ENCODE results near the gene SOAT2.
"Not testable (repeated sequence)": the region's sequence is repeated elsewhere in the genome, so short reads cannot be mapped to it uniquely, and the experiment has no call there.

The SOAT2 gene

GRCh38 chr12:53079226-53080117 is 23.8 kb upstream of the SOAT2 start, which contains the start of gene SPRYD3:
Gene SPRYD3 (minus strand): TSS chr12:53079390. CDS start chr12:53079333, 57 bp downstream.
- peak; percentile 100 for DNase-seq (ENCODE audit: low spot score)

- DNase-seq (ENCODE audit: low spot score): no peak
Observed at GRCh38 chr12:53082637-53083175, 20.6 kb upstream of the SOAT2 start.

GRCh38 chr12:53086361-53086760 is 16.9 kb upstream of the SOAT2 start:
- DNase-seq (ENCODE audit: low spot score): no peak

- no peak for DNase-seq (ENCODE audit: low spot score)
Observed at GRCh38 chr12:53090105-53090504, 13.2 kb upstream of the SOAT2 start.

- DNase-seq (ENCODE audit: low spot score): no peak
Observed at GRCh38 chr12:53090554-53090953, 12.7 kb upstream of the SOAT2 start.

- no peak for DNase-seq (ENCODE audit: low spot score)
Observed at GRCh38 chr12:53091756-53092155, 11.5 kb upstream of the SOAT2 start.

GRCh38 chr12:53093777-53094393 is 9.4 kb upstream of the SOAT2 start:
- DNase-seq (ENCODE audit: low spot score): no peak

- no peak for DNase-seq (ENCODE audit: low spot score)
Observed at GRCh38 chr12:53094394-53094787, 8.9 kb upstream of the SOAT2 start.

- DNase-seq (ENCODE audit: low spot score): not testable (repeated sequence)
Observed at GRCh38 chr12:53094796-53095595, 8.3 kb upstream of the SOAT2 start.

GRCh38 chr12:53095596-53095895 is 7.7 kb upstream of the SOAT2 start:
- not testable (repeated sequence) for DNase-seq (ENCODE audit: low spot score)

- no peak for DNase-seq (ENCODE audit: low spot score)
Observed at GRCh38 chr12:53096089-53096741, 7.1 kb upstream of the SOAT2 start.

- DNase-seq (ENCODE audit: low spot score): no peak
Observed at GRCh38 chr12:53096759-53097158, 6.5 kb upstream of the SOAT2 start.

GRCh38 chr12:53097207-53097563 is 6.1 kb upstream of the SOAT2 start:
- DNase-seq (ENCODE audit: low spot score): peak; percentile 60

GRCh38 chr12:53097564-53098353 is 5.5 kb upstream of the SOAT2 start, which contains the start of gene IGFBP6:
Gene IGFBP6 (plus strand): TSS chr12:53097667. CDS start chr12:53097718, 51 bp downstream.
- DNase-seq (ENCODE audit: low spot score): peak; percentile 44

- peak; percentile 86 for DNase-seq (ENCODE audit: low spot score)
Observed at GRCh38 chr12:53098354-53098981, 4.8 kb upstream of the SOAT2 start.

GRCh38 chr12:53099071-53099882 is 4.0 kb upstream of the SOAT2 start:
- DNase-seq (ENCODE audit: low spot score): peak; percentile 99

- DNase-seq (ENCODE audit: low spot score): no peak
Observed at GRCh38 chr12:53100466-53101151, 2.7 kb upstream of the SOAT2 start.

- no peak for DNase-seq (ENCODE audit: low spot score)
Observed at GRCh38 chr12:53101266-53101665, 2.0 kb upstream of the SOAT2 start.
